Measurements from ENCODE around the gene PLIN3. TPM values are rescaled to one million over a fixed set of nuclear protein-coding genes. Genes with fewer than 3 reads are reported as not detected.

The PLIN3 gene
- total RNA-seq, 1 experiment from 2014 or later: 157 TPM

GRCh38 chr19:4908360-4908759 lies 40.9 kb upstream of the PLIN3 start:
- DNase-seq (ENCODE audit: low read depth, low spot score): no peak
- Histone ChIP-seq H3K4me1 (ENCODE audit: control insufficient read depth, insufficient read depth, low read length) (peaks cover 19% of the 10 kb centered on the region), H3K9me3 (ENCODE audit: control insufficient read depth, insufficient read depth, low read depth, low read length) (no peaks in the 10 kb centered on the region), H3K4me3 (ENCODE audit: low read depth in 2 of 2, low read length in 2 of 2) (no peak overlapping the region), H3K27ac (ENCODE audit: low read length) (peak overlapping the region; percentile 44; the same call in 1 of the 2 replicates), H3K36me3 (ENCODE audit: control insufficient read depth, insufficient read depth, low read length) (no peaks in the 10 kb centered on the region; the same call in 1 of the 2 replicates), H3K27me3 (ENCODE audit: control insufficient read depth, insufficient read depth, low read length) (no peaks in the 10 kb centered on the region)
- in situ Hi-C loops (cut with HindIII; ENCODE audit: low pct_unique_long_range_greater_than_20kb, low sequenced_read_pairs): no loop called here
- no peak for ATAC-seq
- intact Hi-C loops (cut with micrococcal nuclease; ENCODE audit: unreplicated experiment): no loop called here
- no TSS peak for BruUV-seq (replicated peaks)
- TF ChIP-seq TCF7L2 (IDR thresholded peaks at IDR 0.05; ENCODE audit: low read depth, low read length): no peak
- CTCF ChIA-PET: no interaction called here
- POLR2A ChIA-PET: no interaction called here

GRCh38 chr19:4906963-4907362 lies 39.5 kb upstream of the PLIN3 start:
- TF ChIP-seq SIN3A (IDR thresholded peaks at IDR 0.05; ENCODE audit: borderline replicate concordance, insufficient read depth, low read depth, low read length): no peak
- no peak overlapping the region for H3K4me3 ChIP-seq (ENCODE audit: low read depth in 2 of 2, low read length in 2 of 2)
- intact Hi-C loops (cut with micrococcal nuclease; ENCODE audit: unreplicated experiment): no loop called here
- BruUV-seq (replicated peaks): no TSS peak
- no peak overlapping the region for H3K27ac ChIP-seq (ENCODE audit: low read length)
- H3K27me3 ChIP-seq (ENCODE audit: control insufficient read depth, insufficient read depth, low read length): no peaks in the 10 kb centered on the region
- DNase-seq (ENCODE audit: low read depth, low spot score) (no peak), ATAC-seq (no peak)
- H3K4me1 ChIP-seq (ENCODE audit: control insufficient read depth, insufficient read depth, low read length): peaks cover 12% of the 10 kb centered on the region
- no peaks in the 10 kb centered on the region; the same call in 1 of the 2 replicates for H3K36me3 ChIP-seq (ENCODE audit: control insufficient read depth, insufficient read depth, low read length)
- no peaks in the 10 kb centered on the region for H3K9me3 ChIP-seq (ENCODE audit: control insufficient read depth, insufficient read depth, low read depth, low read length)
- ChIA-PET POLR2A (no interaction called here), CTCF (interaction anchor here (0.6 kb wide), 3 partner anchors 13 to 1708 kb away, joined by 5 to 10 read pairs (median 7); no protein-coding TSS in a partner anchor)
- in situ Hi-C loops (cut with HindIII; ENCODE audit: low pct_unique_long_range_greater_than_20kb, low sequenced_read_pairs): no loop called here

- H3K9me3 ChIP-seq (ENCODE audit: control insufficient read depth, insufficient read depth, low read depth, low read length): no peaks in the 10 kb centered on the region
- CTCF ChIA-PET: no interaction called here
- TF ChIP-seq SIN3A (IDR thresholded peaks at IDR 0.05; ENCODE audit: borderline replicate concordance, insufficient read depth, low read depth, low read length) (no peak), REST (IDR thresholded peaks at IDR 0.05; ENCODE audit: insufficient read depth in 1 of 2, low read depth in 2 of 2, low read length in 1 of 2) (no peak), TCF7L2 (IDR thresholded peaks at IDR 0.05; ENCODE audit: low read depth, low read length) (no peak), CTCF (IDR thresholded peaks at IDR 0.05) (no peak)
- POLR2A ChIA-PET: no interaction called here
- no peak overlapping the region for H3K4me3 ChIP-seq (ENCODE audit: low read depth in 2 of 2, low read length in 2 of 2)
- H3K27me3 ChIP-seq (ENCODE audit: control insufficient read depth, insufficient read depth, low read length): no peaks in the 10 kb centered on the region
- DNase-seq (ENCODE audit: low read depth, low spot score) (no peak), ATAC-seq (no peak)
- in situ Hi-C loops (cut with HindIII; ENCODE audit: low pct_unique_long_range_greater_than_20kb, low sequenced_read_pairs) (no loop called here), intact Hi-C loops (cut with micrococcal nuclease; ENCODE audit: unreplicated experiment) (no loop called here)
- no TSS peak for BruUV-seq (replicated peaks)
- H3K4me1 ChIP-seq (ENCODE audit: control insufficient read depth, insufficient read depth, low read length): no peaks in the 10 kb centered on the region; the same call in 1 of the 2 replicates
- no peaks in the 10 kb centered on the region for H3K36me3 ChIP-seq (ENCODE audit: control insufficient read depth, insufficient read depth, low read length)
- no peak overlapping the region for H3K27ac ChIP-seq (ENCODE audit: low read length)
Observed at GRCh38 chr19:4904481-4904880, 37.0 kb upstream of the PLIN3 start.

Measured in Panc1 (cell line).